GM12878 (cell line): ENCODE data around the gene MEIS2. TPM values are rescaled to one million over a fixed set of nuclear protein-coding genes. Genes with fewer than 3 reads are reported as not detected.

ENCODE experiments used
- ATAC-seq: fragments of 200-7000 bp; cut with Tn5 transposase; 3 replicates; pipeline ENCODE4 v1.9.1; 2020; ENCODE audit warnings: mild to moderate bottlenecking, moderate library complexity
- BruUV-seq: library from RNA; stranded (reverse); fragments of 400-500 nt; replicated peaks from 2 replicates; lab custom pipeline; 2021; lab: Mats Ljungman, UMichigan
- CTCF ChIA-PET: fragments of 300-600 bp; sonication (Branson Sonifier 250); formaldehyde crosslinking; extraction: SDS; loops from one replicate; lab custom pipeline; 2021; ENCODE audit warnings: inconsistent platforms; lab: Yijun Ruan, JAX
- POLR2A ChIA-PET: fragments of 350-600 bp; formaldehyde crosslinking; extraction: SDS; loops from one replicate; lab custom pipeline; 2021; ENCODE audit warnings: inconsistent platforms; lab: Charles Lee
- RAD21 ChIA-PET: fragments of 300-600 bp; sonication (Branson Sonifier 250); formaldehyde crosslinking; loops from one replicate; lab custom pipeline; 2023; ENCODE audit warnings: antibody characterized with exemption; ENCODE audit not compliant: unreplicated experiment; lab: Charles Lee
- SMC1A ChIA-PET: fragments of 300-600 bp; sonication (Branson Sonifier 250); formaldehyde crosslinking; loops from one replicate; lab custom pipeline; 2023; ENCODE audit not compliant: unreplicated experiment, uncharacterized antibody; lab: Charles Lee
- DNase-seq: peaks from one replicate; pipeline ENCODE4 v3.0.0-alpha.2; 2011; ENCODE audit warnings: low read depth, low spot score
- FAIRE-seq: peaks from 3 replicates; lab custom pipeline; 2011; peaks lifted over from hg19 to GRCh38; lab: Jason Lieb, UNC
- H2AFZ ChIP-seq: 2 replicates; pipeline ENCODE4 v1.6.0; 2011; ENCODE audit warnings: low read depth, low read length, control low read depth; ENCODE audit not compliant: control insufficient read depth
- H3K27ac ChIP-seq: 2 replicates; pipeline ENCODE4 v1.5.1; 2011; ENCODE audit warnings: control low read depth; ENCODE audit not compliant: control insufficient read depth, insufficient read depth
- H3K27me3 ChIP-seq, 2 experiments: replicated peaks in 1 of 2; 2 replicates each; pipeline versions ENCODE4 v1.6.0 to v1.6.1; 2011; ENCODE audit warnings: low read length in 1 of 2; ENCODE audit not compliant: control insufficient read depth in 2 of 2, insufficient read depth in 2 of 2
- H3K36me3 ChIP-seq, 2 experiments: 2 replicates each; pipeline ENCODE4 v1.5.1; 2011; ENCODE audit warnings: low read length in 1 of 2; ENCODE audit not compliant: control insufficient read depth in 2 of 2, insufficient read depth in 2 of 2
- H3K4me1 ChIP-seq: 2 replicates; pipeline ENCODE4 v1.6.1; 2011; ENCODE audit warnings: mild to moderate bottlenecking, low read length, moderate library complexity, mixed read lengths; ENCODE audit not compliant: control insufficient read depth, insufficient read depth
- H3K4me2 ChIP-seq: 2 replicates; pipeline ENCODE4 v1.6.0; 2011; ENCODE audit warnings: control low read depth; ENCODE audit not compliant: control insufficient read depth, insufficient read depth
- H3K4me3 ChIP-seq: fragments of 200-600 bp; sonication (generic); 2 replicates; pipeline ENCODE4 v1.5.1; 2016
- H3K79me2 ChIP-seq: 2 replicates; pipeline ENCODE4 v1.6.0; 2011; ENCODE audit warnings: low read length; ENCODE audit not compliant: control insufficient read depth, insufficient read depth
- H3K9ac ChIP-seq: 2 replicates; pipeline ENCODE4 v1.8.0; 2011; ENCODE audit warnings: low read length, control low read depth, mixed read lengths; ENCODE audit not compliant: control insufficient read depth, insufficient read depth
- H3K9me3 ChIP-seq: replicated peaks from 3 replicates; pipeline ENCODE4 v1.5.1; 2011; ENCODE audit warnings: mild to moderate bottlenecking, low read length; ENCODE audit not compliant: control insufficient read depth, insufficient read depth
- H4K20me1 ChIP-seq: 2 replicates; pipeline ENCODE4 v1.6.0; 2011; ENCODE audit not compliant: control insufficient read depth, insufficient read depth
- BRCA1 ChIP-seq: IDR thresholded peaks from 2 replicates; pipeline ENCODE4 v1.6.1; 2011; ENCODE audit warnings: low read depth, low read length, improper control_type of control experiment
- CBFB ChIP-seq: IDR thresholded peaks from 2 replicates; pipeline ENCODE4 v1.6.1; 2016; ENCODE audit warnings: antibody characterized with exemption, low read depth
- HCFC1 ChIP-seq: fragments of 150-350 bp; IDR thresholded peaks from 2 replicates; pipeline ENCODE4 v1.6.1; 2014; ENCODE audit warnings: low read length
- MAX ChIP-seq: IDR thresholded peaks from 2 replicates; pipeline ENCODE4 v1.6.1; 2012; ENCODE audit warnings: low read depth, low read length, improper control_type of control experiment
- RAD51 ChIP-seq: fragments of 450-650 bp; IDR thresholded peaks from 2 replicates; pipeline ENCODE4 v1.6.1; 2016; ENCODE audit warnings: moderate library complexity, mild to moderate bottlenecking, inconsistent platforms
- SREBF1 ChIP-seq: IDR thresholded peaks from 2 replicates; pipeline ENCODE4 v1.6.1; 2012; ENCODE audit warnings: mild to moderate bottlenecking, low read length
- SUZ12 ChIP-seq: fragments of 200-600 bp; sonication (generic); IDR thresholded peaks from one replicate; pipeline ENCODE4 v1.6.1; 2018; ENCODE audit warnings: antibody characterized with exemption, mild to moderate bottlenecking; ENCODE audit not compliant: unreplicated experiment
- TBL1XR1 ChIP-seq: IDR thresholded peaks from 2 replicates; pipeline ENCODE4 v1.6.1; 2012; ENCODE audit warnings: low read depth, low read length, improper control_type of control experiment
- WGBS: methylation state at CpG from one replicate; pipeline ENCODE4 v1.1.6; 2016; ENCODE audit warnings: low lambda C conversion rate; ENCODE audit not compliant: insufficient replicate concordance, insufficient coverage; ENCODE audit errors: missing lambda C conversion rate; 5-methylcytosine and 5-hydroxymethylcytosine counted together
- in situ Hi-C: fragments of 300-500 bp; cut with MboI; formaldehyde crosslinking; loops from 9 replicates; pipeline ENCODE4 v1.14.3; 2018; ENCODE audit warnings: mixed read lengths
- intact Hi-C: fragments of 100-400 bp; cut with micrococcal nuclease; formaldehyde crosslinking; loops from one replicate; pipeline ENCODE4 v1.14.2; 2022; ENCODE audit not compliant: unreplicated experiment
- polyA plus RNA-seq, 11 experiments: library from polyadenylated mRNA; depleted of rRNA in 4 of 11; unstranded in 6 of 11; stranded (reverse) in 5 of 11; fragments of >200 nt; fragmentation: Nextera tagmentation in 4 of 11; fragmentation: Illumina TruSeq in 1 of 11; extraction: Ambion mirVana in 4 of 11; extraction: Trizol in 1 of 11; gene quantifications; 1 replicate in 1 of 11; 2 replicates in 10 of 11; pipeline versions ENCODE4 v1.2.1 to v1.2.3, GENCODE V29; 2011 to 2016; ENCODE audit warnings: inconsistent platforms in 2 of 11, missing spikeins in 2 of 11, low read depth in 1 of 11
- total RNA-seq, 4 experiments: library from RNA; depleted of rRNA in 3 of 4; stranded (reverse); fragments of >200 nt in 3 of 4; fragmentation: Illumina TruSeq in 1 of 4; extraction: Trizol in 1 of 4; gene quantifications; 2 replicates each; pipeline versions ENCODE4 v1.2.1 to v1.2.3, GENCODE V29; 2013 to 2021
- TF ChIP-seq, protein P1 (sequence below): IDR thresholded peaks from 2 replicates; pipeline ENCODE4 v1.6.1; 2011; ENCODE audit warnings: mild to moderate bottlenecking, low read depth, low read length, moderate library complexity; ENCODE audit not compliant: insufficient replicate concordance

Gene MEIS2
- total and polyA plus RNA-seq, 10 of the 15 experiments (the other 5 are each of a cell fraction or from before 2014, with no cell fraction given), result 9.2 to 54.0 (median 20.4) TPM

GRCh38 chr15:36882487-36883131, 217.7 kb downstream of the MEIS2 start:
- H4K20me1 ChIP-seq, result no peaks in the 10 kb centered on the region
- no peaks in the 10 kb centered on the region for H3K79me2 ChIP-seq
- RAD21 ChIA-PET, result interaction anchor here (0.9 to 4.1 kb wide), 5 partner anchors 9 to 253 kb away, joined by 3 to 39 read pairs (median 4); partner anchors contain the start of gene MEIS2
- H3K4me2 ChIP-seq, result peak overlapping the region; percentile 34; the same call in 1 of the 2 replicates
- no peak for TF ChIP-seq CBFB
- TF ChIP-seq, protein P1, sequence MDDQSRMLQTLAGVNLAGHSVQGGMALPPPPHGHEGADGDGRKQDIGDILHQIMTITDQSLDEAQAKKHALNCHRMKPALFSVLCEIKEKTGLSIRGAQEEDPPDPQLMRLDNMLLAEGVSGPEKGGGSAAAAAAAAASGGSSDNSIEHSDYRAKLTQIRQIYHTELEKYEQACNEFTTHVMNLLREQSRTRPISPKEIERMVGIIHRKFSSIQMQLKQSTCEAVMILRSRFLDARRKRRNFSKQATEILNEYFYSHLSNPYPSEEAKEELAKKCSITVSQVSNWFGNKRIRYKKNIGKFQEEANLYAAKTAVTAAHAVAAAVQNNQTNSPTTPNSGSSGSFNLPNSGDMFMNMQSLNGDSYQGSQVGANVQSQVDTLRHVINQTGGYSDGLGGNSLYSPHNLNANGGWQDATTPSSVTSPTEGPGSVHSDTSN, result no peak
- TF ChIP-seq SUZ12, result peak; percentile 79
- no peak for TF ChIP-seq HCFC1
- TF ChIP-seq BRCA1, result no peak
- no peak for TF ChIP-seq SREBF1
- TF ChIP-seq MAX, result no peak
- TF ChIP-seq TBL1XR1, result no peak
- no peak for TF ChIP-seq RAD51
- TF ChIP-seq, all 136 proteins: peak for 1
- FAIRE-seq (no peak), ATAC-seq (no peak), DNase-seq (no peak)
- Histone ChIP-seq H3K9ac (no peak overlapping the region), H3K4me3 (no peak overlapping the region), H3K9me3 (no peaks in the 10 kb centered on the region), H3K27me3 (peaks cover 16 to 44% of the 10 kb centered on the region in 2 experiments), H3K4me1 (peaks cover 4% of the 10 kb centered on the region; the same call in 1 of the 2 replicates), H2AFZ (no peak overlapping the region), H3K27ac (no peak overlapping the region), H3K36me3 (no peaks in the 10 kb centered on the region)
- ChIA-PET CTCF (interaction anchor here (0.8 to 4.0 kb wide), 8 partner anchors 49 to 1362 kb away, joined by 3 to 66 read pairs (median 10); no protein-coding TSS in a partner anchor), POLR2A (interaction anchor here (0.6 kb wide), 1 partner anchor 212 kb away, joined by 7 read pairs; no protein-coding TSS in a partner anchor), SMC1A (interaction anchor here (0.5 to 11.0 kb wide), 7 partner anchors 8 to 501 kb away, joined by 3 to 130 read pairs (median 3); partner anchors contain the start of gene MEIS2)
- in situ Hi-C loops, result loop anchor here (5.0 to 25.0 kb wide), 2 partner anchors 220 to 1005 kb away; partner anchors contain the start of gene MEIS2
- WGBS, result 33% methylated on average over 27 of the region's 27 CpGs
- no TSS peak for BruUV-seq
- intact Hi-C loops, result loop anchor here (1.0 to 10.0 kb wide), 6 partner anchors 132 to 1000 kb away; no protein-coding TSS in a partner anchor
